Testis (tissue), 2 donors: Measurements from ENCODE around the gene SHROOM3.

Source experiments
- CTCF ChIP-seq, 3 experiments: fragments of 450-650 bp in 2 of 3; fragments of 200-600 bp in 1 of 3; sonication (generic) in 1 of 3; IDR thresholded peaks; one replicate each; pipeline ENCODE4 v1.5.1; 2016 to 2019; ENCODE audit warnings: antibody characterized with exemption in 3 of 3, mild to moderate bottlenecking in 2 of 3, moderate library complexity in 1 of 3
- POLR2A ChIP-seq: fragments of 450-650 bp; IDR thresholded peaks from one replicate; pipeline ENCODE4 v1.6.1; 2017; ENCODE audit warnings: antibody characterized with exemption, mild to moderate bottlenecking, moderate library complexity

GRCh38 chr4:76607266-76607799 lies 172.3 kb downstream of the SHROOM3 start:
- TF ChIP-seq CTCF (IDR thresholded peaks at IDR 0.05) (no peak), POLR2A (no peak)
